H1 (cell line): Measurements from ENCODE around the gene CDHR2. TPM values are rescaled to one million over a fixed set of nuclear protein-coding genes. Genes with fewer than 3 reads are reported as not detected.

Experiments used
- CTCF ChIA-PET: fragments of 300-600 bp; sonication (Branson Sonifier 250); formaldehyde crosslinking; loops from one replicate; lab custom pipeline; 2021; ENCODE audit not compliant: partially characterized antibody; lab: Charles Lee
- POLR2A ChIA-PET: fragments of 300-600 bp; sonication (Branson Sonifier 250); formaldehyde crosslinking; loops from one replicate; lab custom pipeline; 2021; ENCODE audit warnings: inconsistent platforms; ENCODE audit not compliant: partially characterized antibody; lab: Charles Lee
- DNase-seq, 2 experiments: peaks; one replicate each; pipeline versions ENCODE4 v3.0.0 to v3.0.0-alpha.2; 2010 to 2022; ENCODE audit warnings: low spot score in 2 of 2, low read depth in 1 of 2, mixed read lengths in 1 of 2
- FAIRE-seq: peaks from 2 replicates; lab custom pipeline; 2011; peaks lifted over from hg19 to GRCh38; lab: Jason Lieb, UNC
- H2AFZ ChIP-seq: 2 replicates; pipeline ENCODE4 v1.8.1; 2012; ENCODE audit warnings: low read length, inconsistent platforms
- H2AK5ac ChIP-seq: 2 replicates; pipeline ENCODE4 v1.6.1; 2013; ENCODE audit warnings: low read depth, low read length
- H2BK120ac ChIP-seq: replicated peaks from 2 replicates; pipeline ENCODE3; 2013; ENCODE audit warnings: low read depth, low read length, inconsistent platforms
- H2BK12ac ChIP-seq: 2 replicates; pipeline ENCODE4 v1.6.1; 2013; ENCODE audit warnings: low read depth, low read length
- H2BK15ac ChIP-seq: 2 replicates; pipeline ENCODE4 v1.6.1; 2013; ENCODE audit warnings: low read length
- H2BK20ac ChIP-seq: 2 replicates; pipeline ENCODE4 v1.6.1; 2013; ENCODE audit warnings: low read length
- H2BK5ac ChIP-seq: 2 replicates; pipeline ENCODE4 v1.6.1; 2013; ENCODE audit warnings: low read depth, low read length
- H3K14ac ChIP-seq: 2 replicates; pipeline ENCODE4 v1.6.1; 2013; ENCODE audit warnings: inconsistent platforms; ENCODE audit not compliant: insufficient read length
- H3K18ac ChIP-seq: 2 replicates; pipeline ENCODE4 v1.6.1; 2013; ENCODE audit warnings: low read length; ENCODE audit errors: extremely low read depth
- H3K23ac ChIP-seq: 2 replicates; pipeline ENCODE4 v1.6.1; 2013; ENCODE audit warnings: inconsistent platforms; ENCODE audit not compliant: insufficient read length
- H3K23me2 ChIP-seq: 2 replicates; pipeline ENCODE4 v1.6.1; 2013; ENCODE audit warnings: low read depth, low read length
- H3K27ac ChIP-seq: 2 replicates; pipeline ENCODE4 v1.6.1; 2011; ENCODE audit warnings: low read depth, low read length, inconsistent platforms
- H3K27me3 ChIP-seq, 4 experiments: replicated peaks in 1 of 4; 1 replicate in 1 of 4; 2 replicates in 3 of 4; pipeline versions ENCODE4 v1.6.1 to v1.8.1; 2011 to 2013; ENCODE audit warnings: low read length in 3 of 4, mild to moderate bottlenecking in 3 of 4, inconsistent platforms in 2 of 4, mixed read lengths in 2 of 4, moderate library complexity in 1 of 4; ENCODE audit not compliant: control insufficient read depth in 3 of 4, insufficient read depth in 3 of 4; ENCODE audit errors: extremely low read depth in 1 of 4
- H3K36me3 ChIP-seq, 4 experiments: 2 replicates each; pipeline versions ENCODE4 v1.6.1 to v1.8.1; 2011 to 2013; ENCODE audit warnings: mild to moderate bottlenecking in 4 of 4, low read length in 3 of 4, moderate library complexity in 2 of 4, control low read depth in 1 of 4, inconsistent platforms in 1 of 4; ENCODE audit not compliant: insufficient read depth in 4 of 4, control insufficient read depth in 2 of 4
- H3K4ac ChIP-seq: replicated peaks from 2 replicates; pipeline ENCODE3; 2013; ENCODE audit warnings: low read length, low read depth, mixed read lengths, inconsistent platforms; ENCODE audit not compliant: insufficient read length
- H3K4me1 ChIP-seq, 4 experiments: replicated peaks in 1 of 4; 1 replicate in 1 of 4; 2 replicates in 3 of 4; pipeline versions ENCODE4 v1.6.1 to v1.8.1; 2011 to 2013; ENCODE audit warnings: low read length in 3 of 4, inconsistent platforms in 2 of 4, mixed read lengths in 1 of 4; ENCODE audit not compliant: insufficient read depth in 4 of 4, control insufficient read depth in 3 of 4
- H3K4me2 ChIP-seq, 2 experiments: 2 replicates each; pipeline versions ENCODE4 v1.6.1 to v1.8.1; 2011 to 2013; ENCODE audit warnings: low read depth in 2 of 2, low read length in 2 of 2, control low read depth in 1 of 2, inconsistent platforms in 1 of 2, mild to moderate bottlenecking in 1 of 2; ENCODE audit not compliant: insufficient read depth in 1 of 2
- H3K4me3 ChIP-seq, 4 experiments: fragments of 200-600, 300-600 bp in 1 of 4; sonication (generic), shearing (Covaris generic), sonication (Bioruptor Twin) in 1 of 4; 2 replicates each; pipeline versions ENCODE4 v1.5.1 to v1.8.1; 2011 to 2016; ENCODE audit warnings: low read length in 4 of 4, low read depth in 3 of 4, control low read depth in 2 of 4, inconsistent platforms in 2 of 4, mild to moderate bottlenecking in 2 of 4, mixed read lengths in 1 of 4, moderate library complexity in 1 of 4; ENCODE audit not compliant: insufficient read depth in 2 of 4; ENCODE audit errors: extremely low read depth in 1 of 4
- H3K56ac ChIP-seq: replicated peaks from 2 replicates; pipeline ENCODE3; 2013; ENCODE audit warnings: low read depth, mild to moderate bottlenecking, mixed read lengths, low read length, inconsistent platforms; ENCODE audit not compliant: insufficient read length
- H3K79me1 ChIP-seq: 2 replicates; pipeline ENCODE4 v1.6.1; 2013; ENCODE audit warnings: low read depth, low read length, control low read depth
- H3K79me2 ChIP-seq, 2 experiments: 2 replicates each; pipeline versions ENCODE4 v1.6.1 to v1.8.1; 2012 to 2013; ENCODE audit warnings: low read length in 2 of 2, mild to moderate bottlenecking in 2 of 2, inconsistent platforms in 1 of 2; ENCODE audit not compliant: insufficient read depth in 2 of 2, control insufficient read depth in 1 of 2
- H3K9ac ChIP-seq, 4 experiments: replicated peaks in 1 of 4; 1 replicate in 1 of 4; 2 replicates in 3 of 4; pipeline versions ENCODE4 v1.6.1 to v1.8.1; 2011 to 2013; ENCODE audit warnings: low read depth in 3 of 4, low read length in 3 of 4, control low read depth in 2 of 4, mild to moderate bottlenecking in 2 of 4, moderate library complexity in 2 of 4, inconsistent platforms in 1 of 4; ENCODE audit errors: extremely low read depth in 1 of 4
- H3K9me3 ChIP-seq, 2 experiments: 2 replicates each; pipeline versions ENCODE4 v1.6.1 to v1.8.1; 2012 to 2013; ENCODE audit warnings: mild to moderate bottlenecking in 2 of 2, moderate library complexity in 2 of 2, control low read depth in 1 of 2, inconsistent platforms in 1 of 2, low read depth in 1 of 2, low read length in 1 of 2, mixed read lengths in 1 of 2; ENCODE audit not compliant: insufficient read depth in 2 of 2
- H4K20me1 ChIP-seq, 2 experiments: replicated peaks in 1 of 2; 2 replicates each; pipeline versions ENCODE3 to v1.8.1; 2011 to 2013; ENCODE audit warnings: inconsistent platforms in 2 of 2, low read length in 2 of 2, mild to moderate bottlenecking in 1 of 2; ENCODE audit not compliant: insufficient read depth in 2 of 2, control insufficient read depth in 1 of 2
- H4K5ac ChIP-seq: 2 replicates; pipeline ENCODE4 v1.6.1; 2013; ENCODE audit warnings: low read length, low read depth, mixed read lengths, inconsistent platforms; ENCODE audit not compliant: insufficient read length
- H4K8ac ChIP-seq: 2 replicates; pipeline ENCODE4 v1.8.0; 2013; ENCODE audit warnings: mild to moderate bottlenecking, moderate library complexity, low read length, inconsistent platforms; ENCODE audit not compliant: insufficient read depth; ENCODE audit errors: extremely low read depth
- H4K91ac ChIP-seq: replicated peaks from 2 replicates; pipeline ENCODE3; 2013; ENCODE audit warnings: low read length, mixed read lengths, inconsistent platforms; ENCODE audit not compliant: insufficient read length
- CBX8 ChIP-seq: fragments of 300-800, 300-1000 bp; sonication (generic); IDR thresholded peaks from 2 replicates; pipeline ENCODE4 v1.7.1; 2016; ENCODE audit warnings: low read depth, low read length, borderline replicate concordance
- JUND ChIP-seq: IDR thresholded peaks from 2 replicates; pipeline ENCODE4 v1.6.1; 2011; ENCODE audit warnings: mild to moderate bottlenecking, improper control_type of control experiment, low read length
- RBBP5 ChIP-seq: IDR thresholded peaks from 2 replicates; pipeline ENCODE4 v1.7.1; 2012; ENCODE audit warnings: low read depth, mild to moderate bottlenecking, inconsistent platforms, low read length, moderate library complexity, borderline replicate concordance
- SP2 ChIP-seq: IDR thresholded peaks from 2 replicates; pipeline ENCODE4 v1.6.1; 2012; ENCODE audit warnings: mild to moderate bottlenecking, low read length, inconsistent platforms
- SUZ12 ChIP-seq: fragments of 200-600 bp; sonication (generic); IDR thresholded peaks from 2 replicates; pipeline ENCODE4 v1.6.1; 2012; ENCODE audit warnings: mild to moderate bottlenecking, inconsistent platforms, low read length, moderate library complexity, mixed read lengths
- TAF1 ChIP-seq: IDR thresholded peaks from 2 replicates; pipeline ENCODE4 v1.6.1; 2011; ENCODE audit warnings: mild to moderate bottlenecking, low read depth, low read length
- TEAD4 ChIP-seq: IDR thresholded peaks from 2 replicates; pipeline ENCODE4 v1.6.1; 2012; ENCODE audit warnings: low read depth, low read length, inconsistent platforms, mixed read lengths
- WGBS, 2 experiments: shearing (Covaris generic) in 1 of 2; methylation state at CpG; one replicate each; pipeline versions ENCODE4 v1.1.6 to v1.1.7; 2013 to 2015; ENCODE audit warnings: low lambda C conversion rate in 2 of 2, mixed read lengths in 2 of 2, inconsistent platforms in 1 of 2, low coverage in 1 of 2, missing lambda C conversion rate in 1 of 2; ENCODE audit not compliant: insufficient replicate concordance in 2 of 2, insufficient coverage in 1 of 2, insufficient read length in 1 of 2; ENCODE audit errors: extremely low coverage in 1 of 2, missing lambda C conversion rate in 1 of 2; 5-methylcytosine and 5-hydroxymethylcytosine counted together
- polyA plus RNA-seq, 7 experiments: library from polyadenylated mRNA; depleted of rRNA in 3 of 7; stranded (reverse) in 5 of 7; unstranded in 2 of 7; fragments of >200 nt in 5 of 7; fragments of 200-250 nt in 2 of 7; gene quantifications; 1 replicate in 5 of 7; 2 replicates in 1 of 7; 4 replicates in 1 of 7; pipeline versions ENCODE4 v1.2.1 to v1.2.3, GENCODE V29; 2011 to 2013; ENCODE audit warnings: missing spikeins in 2 of 7, mixed read lengths in 2 of 7
- total RNA-seq: library from RNA; stranded (reverse); fragmentation: NEBNext Ultra II Directional; extraction: Animal tissue kit (Norgen Biotek cat#: 25700); gene quantifications from 2 replicates; pipeline ENCODE4 v1.2.1, GENCODE V29; 2021

CDHR2 gene
- total and polyA plus RNA-seq, 2 of the 8 experiments (the other 6 are each of a cell fraction or from before 2014, with no cell fraction given): 0.02 to 0.43 TPM

DNA sequence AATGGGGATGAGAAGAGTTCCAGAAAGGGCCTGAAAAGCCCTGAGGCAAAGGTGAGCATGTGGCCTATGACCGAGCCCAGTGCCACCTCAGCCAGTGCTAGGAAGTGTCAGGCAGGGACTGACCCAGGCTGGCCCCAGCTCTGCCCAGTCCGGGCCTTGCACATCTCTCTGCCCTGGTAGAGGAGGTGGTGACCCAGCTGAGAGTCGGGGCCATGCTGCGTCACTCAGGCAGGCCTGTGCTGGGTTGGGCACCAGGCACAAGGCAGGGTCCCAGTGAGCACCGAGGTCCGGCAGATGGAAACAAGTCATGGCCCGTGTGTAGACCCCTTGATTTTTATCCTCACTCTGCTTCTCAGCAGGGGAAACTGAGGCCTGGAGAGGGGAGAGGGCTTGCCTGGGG is 729 bp downstream of the CDHR2 start:
- no peak overlapping the region for H3K9ac ChIP-seq
- peak overlapping the region; percentile 59; the same call in 1 of the 2 replicates for H4K8ac ChIP-seq
- no peak overlapping the region for H3K4ac ChIP-seq
- no peaks in the 10 kb centered on the region for H3K23me2 ChIP-seq
- H3K79me1 ChIP-seq: no peaks in the 10 kb centered on the region
- DNase-seq: no peak
- H2BK12ac ChIP-seq: no peak overlapping the region
- no peak overlapping the region for H3K14ac ChIP-seq
- CTCF ChIA-PET: interaction anchor here (1.5 to 2.9 kb wide), 4 partner anchors 11 to 46 kb away, joined by 3 to 16 read pairs (median 12); no protein-coding TSS in a partner anchor
- WGBS, 2 experiments: 85% methylated on average over 7 of the region's 7 CpGs; no CpG with 5 or more reads in 1 of the 2 experiments
- no peak overlapping the region for H2AFZ ChIP-seq
- no peaks in the 10 kb centered on the region for H3K36me3 ChIP-seq
- H3K9me3 ChIP-seq: no peaks in the 10 kb centered on the region
- H3K56ac ChIP-seq: no peak overlapping the region
- no peak overlapping the region for H3K4me3 ChIP-seq
- FAIRE-seq: no peak
- no peaks in the 10 kb centered on the region for H3K27me3 ChIP-seq
- H2AK5ac ChIP-seq: no peak overlapping the region
- peaks cover 0 to 1% of the 10 kb centered on the region in 2 experiments for H4K20me1 ChIP-seq
- H2BK5ac ChIP-seq: no peak overlapping the region
- TF ChIP-seq SP2: no peak
- TF ChIP-seq CBX8: no peak
- no peak for TF ChIP-seq TAF1
- TF ChIP-seq RBBP5: no peak
- no peak for TF ChIP-seq JUND
- no peak for TF ChIP-seq SUZ12
- no peak for TF ChIP-seq TEAD4
- TF ChIP-seq, all 59 proteins: peak for 0
- Histone ChIP-seq H3K23ac (no peak overlapping the region), H3K4me2 (no peak overlapping the region), H3K79me2 (no peaks in the 10 kb centered on the region), H2BK120ac (no peak overlapping the region), H2BK20ac (no peak overlapping the region), H4K91ac (no peak overlapping the region), H3K27ac (no peak overlapping the region), H3K4me1 (peaks cover 0 to 11% (median 4%) of the 10 kb centered on the region in 4 experiments; a peak in 3 of 7 replicates), H3K18ac (no peak overlapping the region), H2BK15ac (no peak overlapping the region), H4K5ac (no peak overlapping the region)
- POLR2A ChIA-PET: interaction anchor here (0.7 to 6.9 kb wide), 6 partner anchors 10 to 134 kb away, joined by 3 to 63 read pairs (median 3); partner anchors contain the start of genes CLTB and RNF44
